Measurements from ENCODE around the gene REXO1. TPM values are rescaled to one million over a fixed set of nuclear protein-coding genes. Genes with fewer than 3 reads are reported as not detected.

REXO1 gene
- total and polyA plus RNA-seq, 2 donors (not counting 1 experiment from before 2014, with no cell fraction given), result 6.1 to 6.8 TPM

- Histone ChIP-seq H4K20me1 (ENCODE audit: control insufficient read depth, extremely low read depth, insufficient read depth, low read length) (no peaks in the 10 kb centered on the region), H3K4me1 (ENCODE audit: control insufficient read depth, extremely low read depth, insufficient read depth, low read length) (no peaks in the 10 kb centered on the region), H3K4me3 (replicated peaks in 1 of 4; ENCODE audit: control extremely low read depth in 1 of 4, insufficient read depth in 1 of 4, low read depth in 3 of 4, low read length in 4 of 4) (no peak overlapping the region), H3K79me2 (ENCODE audit: control insufficient read depth, insufficient read depth, low read length) (no peaks in the 10 kb centered on the region), H2AFZ (ENCODE audit: low read length) (no peak overlapping the region), H3K9ac (ENCODE audit: insufficient read depth, low read length) (no peak overlapping the region), H3K9me3 (ENCODE audit: control insufficient read depth, insufficient read depth, low read depth, low read length) (no peaks in the 10 kb centered on the region), H3K27ac (ENCODE audit: insufficient read depth, low read length) (no peak overlapping the region), H3K4me2 (ENCODE audit: extremely low read depth, insufficient read depth, low read length) (no peak overlapping the region), H3K36me3 (ENCODE audit: control insufficient read depth, insufficient read depth, low read length) (no peaks in the 10 kb centered on the region), H3K27me3 (ENCODE audit: control insufficient read depth, insufficient read depth, low read length) (peaks cover 44% of the 10 kb centered on the region)
- TF ChIP-seq EZH2 (IDR thresholded peaks at IDR 0.05; ENCODE audit: low read length, missing control alignments) (no peak), CTCF (conservative IDR thresholded peaks at IDR 0.05 in 1 of 2, IDR thresholded peaks at IDR 0.05 in 1 of 2; ENCODE audit: low read depth in 1 of 2, low read length in 2 of 2) (peak in 1 of 2 donors; percentile 29)
- no peak for DNase-seq (ENCODE audit: low read depth in 2 of 2)
These were observed 80.0 kb downstream of the REXO1 start for GRCh38 chr19:1768248-1768647.

- no peak overlapping the region for H3K27ac ChIP-seq (ENCODE audit: insufficient read depth, low read length)
- H3K4me1 ChIP-seq (ENCODE audit: control insufficient read depth, extremely low read depth, insufficient read depth, low read length), result no peaks in the 10 kb centered on the region
- H3K9me3 ChIP-seq (ENCODE audit: control insufficient read depth, insufficient read depth, low read depth, low read length), result no peaks in the 10 kb centered on the region
- peak; percentile 68 to 78 for TF ChIP-seq CTCF (conservative IDR thresholded peaks at IDR 0.05 in 1 of 2, IDR thresholded peaks at IDR 0.05 in 1 of 2; ENCODE audit: low read depth in 1 of 2, low read length in 2 of 2)
- TF ChIP-seq EZH2 (IDR thresholded peaks at IDR 0.05; ENCODE audit: low read length, missing control alignments), result no peak
- H4K20me1 ChIP-seq (ENCODE audit: control insufficient read depth, extremely low read depth, insufficient read depth, low read length), result no peaks in the 10 kb centered on the region
- no peak overlapping the region for H3K9ac ChIP-seq (ENCODE audit: insufficient read depth, low read length)
- DNase-seq (ENCODE audit: low read depth in 2 of 2), result no peak
- no peaks in the 10 kb centered on the region for H3K79me2 ChIP-seq (ENCODE audit: control insufficient read depth, insufficient read depth, low read length)
- H3K4me2 ChIP-seq (ENCODE audit: extremely low read depth, insufficient read depth, low read length), result no peak overlapping the region
- H3K27me3 ChIP-seq (ENCODE audit: control insufficient read depth, insufficient read depth, low read length), result peaks cover 44% of the 10 kb centered on the region
- H3K4me3 ChIP-seq (replicated peaks in 1 of 4; ENCODE audit: control extremely low read depth in 1 of 4, insufficient read depth in 1 of 4, low read depth in 3 of 4, low read length in 4 of 4), result no peak overlapping the region
- H3K36me3 ChIP-seq (ENCODE audit: control insufficient read depth, insufficient read depth, low read length), result no peaks in the 10 kb centered on the region
- no peak overlapping the region for H2AFZ ChIP-seq (ENCODE audit: low read length)
These were observed 80.8 kb downstream of the REXO1 start for GRCh38 chr19:1767464-1767933.

GRCh38 chr19:1766800-1767352 lies 81.4 kb downstream of the REXO1 start:
- TF ChIP-seq EZH2 (IDR thresholded peaks at IDR 0.05; ENCODE audit: low read length, missing control alignments), result peak; percentile 13
- no peak for TF ChIP-seq CTCF (conservative IDR thresholded peaks at IDR 0.05 in 1 of 2, IDR thresholded peaks at IDR 0.05 in 1 of 2; ENCODE audit: low read depth in 1 of 2, low read length in 2 of 2)
- no peak for DNase-seq (ENCODE audit: low read depth in 2 of 2)
- H3K36me3 ChIP-seq (ENCODE audit: control insufficient read depth, insufficient read depth, low read length), result no peaks in the 10 kb centered on the region
- no peak overlapping the region for H3K9ac ChIP-seq (ENCODE audit: insufficient read depth, low read length)
- H3K9me3 ChIP-seq (ENCODE audit: control insufficient read depth, insufficient read depth, low read depth, low read length), result no peaks in the 10 kb centered on the region
- H4K20me1 ChIP-seq (ENCODE audit: control insufficient read depth, extremely low read depth, insufficient read depth, low read length), result no peaks in the 10 kb centered on the region
- no peak overlapping the region for H3K27ac ChIP-seq (ENCODE audit: insufficient read depth, low read length)
- no peaks in the 10 kb centered on the region for H3K79me2 ChIP-seq (ENCODE audit: control insufficient read depth, insufficient read depth, low read length)
- H2AFZ ChIP-seq (ENCODE audit: low read length), result no peak overlapping the region
- no peak overlapping the region for H3K4me3 ChIP-seq (replicated peaks in 1 of 4; ENCODE audit: control extremely low read depth in 1 of 4, insufficient read depth in 1 of 4, low read depth in 3 of 4, low read length in 4 of 4)
- H3K4me2 ChIP-seq (ENCODE audit: extremely low read depth, insufficient read depth, low read length), result no peak overlapping the region
- H3K4me1 ChIP-seq (ENCODE audit: control insufficient read depth, extremely low read depth, insufficient read depth, low read length), result no peaks in the 10 kb centered on the region
- peaks cover 50% of the 10 kb centered on the region for H3K27me3 ChIP-seq (ENCODE audit: control insufficient read depth, insufficient read depth, low read length)
